ENCODE data around the gene GTPBP8.
A peak's percentile ranks its signal among the peaks of the same experiment; 100 is the strongest.

Gene GTPBP8

DNA sequence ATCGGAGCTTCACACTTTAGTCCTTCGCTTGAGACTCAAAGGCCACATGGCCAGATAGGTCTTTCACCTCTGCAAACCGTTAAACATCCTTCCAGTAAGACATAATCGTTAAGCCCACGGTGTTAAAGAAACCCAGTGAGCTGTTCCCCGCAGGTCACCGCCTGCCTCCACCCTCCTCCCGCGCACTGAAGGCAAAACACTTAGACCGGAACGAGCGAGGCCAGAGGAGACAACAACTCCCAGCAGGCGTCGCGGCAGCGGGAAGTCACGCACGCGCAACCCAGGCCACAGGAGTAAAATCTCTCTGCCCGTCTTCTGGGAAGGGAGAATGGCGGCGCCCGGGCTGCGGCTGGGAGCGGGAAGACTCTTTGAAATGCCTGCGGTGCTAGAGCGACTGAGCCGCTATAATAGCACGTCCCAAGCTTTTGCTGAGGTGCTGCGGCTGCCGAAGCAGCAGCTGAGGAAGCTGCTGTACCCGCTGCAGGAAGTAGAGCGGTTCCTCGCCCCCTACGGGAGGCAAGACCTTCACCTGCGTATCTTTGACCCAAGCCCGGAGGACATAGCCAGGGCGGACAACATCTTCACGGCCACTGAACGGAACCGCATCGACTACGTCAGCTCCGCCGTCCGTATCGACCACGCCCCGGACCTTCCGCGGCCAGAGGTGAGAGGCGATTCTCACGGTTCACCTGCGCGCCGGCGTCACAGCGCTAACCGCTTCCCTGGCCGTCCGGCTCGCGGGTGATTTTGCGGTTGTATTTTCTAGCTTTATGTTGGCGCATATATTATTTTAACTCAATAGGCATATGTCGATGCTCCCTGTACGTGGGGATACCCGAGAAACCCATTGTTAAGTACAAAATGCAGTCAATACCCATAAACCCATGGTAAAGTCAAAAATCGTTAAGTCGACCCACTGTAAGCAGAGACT, at the start of gene GTPBP8:
TSS of gene GTPBP8 (plus strand) at position 313 of the 931 bp plus-strand sequence. CDS start at position 329, 16 bp downstream.
- DNase-seq (ENCODE audit: low spot score): peak; percentile 93

DNA sequence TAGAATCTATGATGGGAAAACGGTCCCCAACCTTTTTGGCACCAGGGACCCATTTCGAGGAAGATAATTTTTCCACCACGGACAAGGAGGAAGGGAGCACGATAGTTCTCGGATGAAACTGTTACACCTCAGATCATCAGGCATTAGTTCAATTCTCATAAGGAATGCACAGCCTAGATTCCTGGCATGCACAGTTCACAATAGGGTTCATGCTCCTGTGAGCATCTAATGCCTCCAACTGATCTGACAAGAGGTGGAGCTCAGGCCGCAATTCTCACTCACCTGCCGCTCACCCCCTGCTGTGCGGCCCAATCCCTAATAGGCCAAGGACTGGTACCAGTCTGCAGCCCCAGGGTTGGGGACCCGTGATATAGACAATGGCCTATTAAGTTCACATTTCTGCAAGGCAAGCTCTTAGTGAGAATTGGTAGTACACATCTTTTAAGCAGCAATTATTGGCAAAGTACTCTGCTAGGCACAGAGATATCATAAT, 42.4 kb upstream of the GTPBP8 start:
- DNase-seq (ENCODE audit: low spot score): no peak

DNA sequence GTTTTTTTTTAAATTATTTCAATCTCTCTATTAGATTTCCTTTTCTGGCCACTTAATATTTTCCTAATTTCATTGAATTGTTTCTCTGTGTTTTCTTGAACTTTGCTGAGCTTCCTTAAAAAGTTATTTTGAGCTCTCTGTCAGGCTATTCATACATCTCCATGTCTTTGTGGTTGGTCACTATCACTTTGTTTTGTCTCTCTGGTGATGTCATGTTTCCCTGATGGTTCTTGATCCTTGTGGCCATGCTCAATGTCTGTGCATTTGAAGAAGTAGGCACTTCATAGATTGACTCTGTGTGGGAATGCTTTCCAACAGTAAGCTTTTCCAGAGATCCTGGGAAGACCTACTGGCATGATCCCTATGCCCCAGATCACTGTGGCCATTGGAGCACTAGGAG, 34.4 kb upstream of the GTPBP8 start:
- no peak for DNase-seq (ENCODE audit: low spot score)

DNA sequence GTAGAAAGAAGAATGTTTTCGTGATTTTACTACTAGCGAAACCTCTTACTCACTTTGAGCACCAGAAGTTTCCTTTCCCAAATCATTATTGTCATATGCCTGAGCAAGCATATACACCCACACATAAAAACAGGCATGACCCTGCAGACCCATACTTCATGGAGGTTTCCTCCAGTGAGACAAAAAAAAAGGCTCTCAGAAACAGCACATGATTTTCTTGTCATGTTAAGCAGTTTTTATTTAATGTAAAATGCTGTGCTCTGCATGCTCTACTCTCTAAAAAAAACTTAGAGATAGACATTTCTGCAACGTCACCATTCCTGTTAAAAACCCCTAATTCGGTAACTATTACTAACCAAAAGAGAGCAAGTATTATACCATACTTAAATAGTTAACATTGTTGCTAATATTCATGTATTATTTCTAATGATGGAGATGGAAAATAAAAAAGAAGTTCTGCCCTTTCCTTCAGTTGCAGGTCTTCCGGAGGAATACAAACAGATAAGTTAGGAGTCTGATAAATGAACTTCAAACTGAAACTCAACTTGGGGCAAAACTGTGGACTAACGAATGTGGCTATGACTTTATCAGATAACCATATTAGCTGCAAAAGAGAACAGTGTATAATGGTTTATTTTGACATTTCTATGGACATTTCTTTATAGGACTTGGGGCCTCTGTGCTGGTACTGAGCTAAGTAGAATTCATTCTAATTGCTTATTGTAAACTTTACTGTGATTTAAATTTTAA, 31.8 kb upstream of the GTPBP8 start:
- DNase-seq (ENCODE audit: low spot score): no peak

DNA sequence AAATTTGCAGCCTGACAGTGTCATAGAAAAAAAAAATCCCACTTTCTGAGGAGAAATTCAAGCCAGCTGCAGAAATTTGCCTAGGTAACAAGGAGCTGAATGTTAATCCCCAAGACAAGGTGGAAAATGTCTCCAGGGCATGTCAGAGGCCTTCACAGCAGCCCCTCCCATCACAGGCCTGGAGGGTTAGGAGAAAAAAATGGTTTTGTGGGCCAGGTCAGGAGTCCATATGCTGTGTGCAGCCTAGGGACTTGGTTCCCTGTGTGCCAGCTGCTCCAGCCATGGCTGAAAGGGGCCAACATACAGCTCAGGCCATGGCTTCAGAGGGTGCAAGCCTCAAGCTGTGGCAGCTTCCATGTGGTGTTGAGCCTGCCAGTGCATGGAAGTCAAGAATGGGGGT, 27.1 kb upstream of the GTPBP8 start:
- DNase-seq (ENCODE audit: low spot score): no peak

DNA sequence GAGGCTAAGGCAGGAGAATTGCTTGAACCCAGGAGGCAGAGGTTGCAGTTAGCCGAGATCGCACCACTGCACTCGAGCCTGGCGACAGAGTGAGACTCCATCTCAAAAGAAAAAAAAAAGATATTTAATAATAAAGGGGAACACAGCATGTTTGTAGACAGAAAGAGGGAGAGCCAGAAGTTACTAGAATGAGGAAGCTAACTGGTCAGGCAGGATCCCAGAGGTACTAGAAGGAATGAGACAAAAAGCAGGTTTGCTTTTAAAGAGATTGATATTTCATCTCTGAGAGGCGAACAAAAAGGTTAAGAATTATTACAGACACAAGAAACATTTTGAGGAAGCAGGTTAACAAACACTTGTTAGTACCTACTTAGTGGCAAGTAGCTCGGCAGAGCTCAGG, 25.1 kb upstream of the GTPBP8 start:
- no peak for DNase-seq (ENCODE audit: low spot score)

DNA sequence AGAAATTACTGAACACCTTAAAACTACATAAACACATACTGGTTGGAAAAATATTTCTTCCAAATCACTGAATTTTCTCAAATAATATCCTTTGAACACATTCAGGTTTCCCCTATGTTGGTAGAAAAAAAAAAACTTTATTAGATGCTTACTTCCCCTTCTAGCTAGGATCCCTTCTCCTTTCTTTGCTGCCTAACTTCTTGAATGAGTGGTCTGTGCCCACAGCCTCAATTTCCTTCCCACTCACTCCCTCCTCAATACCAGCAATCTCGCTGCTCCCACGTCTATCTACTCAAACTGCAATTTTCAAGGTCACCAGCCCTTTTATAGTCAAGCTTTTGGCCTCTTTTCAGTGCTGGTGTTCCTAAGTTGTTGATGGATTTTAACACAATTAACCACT, 24.2 kb upstream of the GTPBP8 start:
- no peak for DNase-seq (ENCODE audit: low spot score)

DNA sequence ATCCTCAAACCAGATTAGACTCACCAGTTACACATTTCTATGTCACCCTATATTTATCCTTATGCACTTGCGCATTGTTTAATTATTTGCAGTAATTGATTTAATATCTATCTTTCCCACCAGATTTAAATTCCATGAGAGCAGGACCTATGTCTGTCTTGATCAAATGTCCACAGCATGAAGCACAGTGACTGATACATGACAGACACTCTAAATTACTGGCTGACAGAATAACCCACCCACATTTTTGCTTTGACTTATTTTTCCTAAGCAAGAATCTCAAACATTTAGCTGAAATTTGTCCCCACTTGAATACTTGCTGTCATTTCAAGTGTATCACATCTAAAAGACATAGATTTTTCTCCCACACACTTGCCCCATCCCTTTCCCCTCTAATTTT, 23.4 kb upstream of the GTPBP8 start:
- no peak for DNase-seq (ENCODE audit: low spot score)

DNA sequence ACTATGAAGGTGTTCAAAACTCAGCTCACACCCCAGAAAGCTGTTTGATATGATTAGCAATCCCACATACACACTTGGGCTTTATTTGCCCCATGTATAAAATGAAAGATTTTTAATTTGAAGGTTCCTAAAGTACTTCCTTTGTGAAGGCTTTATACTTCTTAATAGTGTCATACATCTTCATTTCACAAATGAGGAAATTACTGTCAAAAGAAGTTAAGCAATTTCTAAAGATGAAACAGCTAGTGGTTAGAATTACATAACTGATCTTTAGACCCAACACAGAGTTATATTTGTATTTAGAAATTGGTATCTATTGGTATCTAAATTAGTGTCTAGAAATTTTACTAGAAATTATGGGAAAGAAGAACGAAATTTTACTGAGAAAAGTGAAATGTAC, 23.0 kb upstream of the GTPBP8 start:
- DNase-seq (ENCODE audit: low spot score): no peak

DNA sequence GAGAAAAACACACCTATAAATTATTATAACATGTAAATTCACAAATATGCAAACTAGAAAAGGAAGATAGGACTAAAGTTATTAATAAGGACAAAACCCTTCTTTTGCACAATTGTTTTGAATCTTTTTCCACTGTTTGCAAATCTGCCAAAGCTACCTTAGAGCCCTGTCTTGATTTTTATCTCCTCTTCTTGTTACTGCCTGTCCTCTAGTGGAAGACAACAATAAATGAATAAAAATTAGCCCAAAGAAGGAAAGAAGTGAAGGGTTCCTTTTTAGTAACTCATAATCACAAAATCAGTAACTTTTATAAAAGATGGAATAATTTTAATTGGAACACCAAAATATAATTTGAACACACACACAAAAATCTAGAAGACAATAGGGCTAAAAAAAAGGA, 18.6 kb upstream of the GTPBP8 start:
- DNase-seq (ENCODE audit: low spot score): no peak

DNA sequence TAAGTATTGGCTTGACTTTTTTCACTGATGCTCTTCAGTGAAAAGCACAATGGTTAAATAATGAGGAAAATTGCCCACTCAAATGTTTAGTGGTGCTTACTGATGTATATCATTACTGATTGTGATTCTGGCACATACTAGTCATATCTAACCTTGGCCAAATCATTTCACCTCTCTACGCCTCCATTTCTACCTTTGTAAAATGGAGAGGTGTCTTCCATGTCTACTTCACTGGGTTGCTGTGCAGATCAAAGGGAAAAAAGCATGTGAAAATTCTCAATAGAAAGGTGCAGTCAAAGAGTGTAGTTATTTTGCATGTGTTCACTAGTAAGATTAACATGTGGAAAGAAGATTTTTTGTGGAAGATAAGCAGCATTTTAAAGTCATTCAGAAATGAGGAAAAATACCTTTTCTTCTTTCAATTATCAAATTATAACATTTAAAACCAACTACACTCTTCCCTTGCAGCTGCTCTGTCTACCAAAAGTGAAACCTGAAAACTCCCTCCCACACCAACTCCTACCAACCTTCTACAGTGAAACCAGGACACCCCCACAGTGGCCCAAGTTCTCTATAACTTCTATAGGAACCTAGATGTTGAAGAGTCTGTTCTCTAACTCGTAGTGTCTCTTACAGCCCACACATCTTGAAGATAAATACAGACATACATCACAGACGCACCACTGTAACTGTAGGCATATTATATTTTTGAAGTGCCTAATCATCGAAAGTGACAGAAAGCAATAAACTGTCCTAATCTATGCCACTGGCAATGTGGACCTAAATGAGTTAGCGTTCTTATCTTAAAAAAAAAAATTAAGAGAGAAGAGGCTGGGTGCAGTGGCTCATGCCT, 17.2 kb upstream of the GTPBP8 start:
- DNase-seq (ENCODE audit: low spot score): no peak

DNA sequence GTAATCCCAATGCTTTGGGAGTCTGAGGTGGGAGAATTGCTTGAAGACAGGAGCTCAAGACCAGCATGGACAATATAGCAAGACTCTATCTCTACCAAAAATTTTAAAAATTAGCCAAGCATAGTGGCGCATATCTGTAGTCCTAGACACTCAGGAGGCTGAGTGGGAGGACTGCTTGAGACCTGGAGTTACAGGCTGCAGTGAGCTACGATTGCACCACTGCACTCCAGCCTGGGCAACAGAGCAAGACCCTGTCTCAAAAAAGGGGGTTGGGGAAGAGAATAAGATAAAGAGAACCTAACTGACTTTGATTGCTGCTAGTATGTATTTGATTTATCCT, 16.6 kb upstream of the GTPBP8 start:
- DNase-seq (ENCODE audit: low spot score): no peak

DNA sequence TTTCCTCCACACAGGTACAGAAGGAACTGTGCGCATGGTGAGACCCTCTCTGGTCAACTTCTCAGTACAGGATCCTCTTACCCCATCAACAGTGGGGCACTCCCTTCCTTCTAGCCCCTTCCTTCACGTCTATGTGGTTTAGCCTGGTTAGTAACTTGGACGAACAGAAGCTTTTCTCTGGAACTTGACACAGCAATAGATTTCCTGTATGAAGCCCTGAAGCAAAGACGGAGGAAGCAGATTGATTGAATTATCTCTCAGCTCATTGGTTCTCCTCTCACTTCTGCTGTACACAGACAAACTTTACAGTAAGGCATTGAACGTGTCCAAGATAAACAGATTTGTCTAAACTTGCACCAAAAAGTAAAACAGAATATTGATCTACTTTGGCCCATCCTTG, 15.9 kb upstream of the GTPBP8 start, which contains the start of gene CD200R1:
TSS of gene CD200R1 (minus strand) at position 210 of the 400 bp plus-strand sequence. CDS start 246 bp downstream, outside the sequence.
- DNase-seq (ENCODE audit: low spot score): no peak

DNA sequence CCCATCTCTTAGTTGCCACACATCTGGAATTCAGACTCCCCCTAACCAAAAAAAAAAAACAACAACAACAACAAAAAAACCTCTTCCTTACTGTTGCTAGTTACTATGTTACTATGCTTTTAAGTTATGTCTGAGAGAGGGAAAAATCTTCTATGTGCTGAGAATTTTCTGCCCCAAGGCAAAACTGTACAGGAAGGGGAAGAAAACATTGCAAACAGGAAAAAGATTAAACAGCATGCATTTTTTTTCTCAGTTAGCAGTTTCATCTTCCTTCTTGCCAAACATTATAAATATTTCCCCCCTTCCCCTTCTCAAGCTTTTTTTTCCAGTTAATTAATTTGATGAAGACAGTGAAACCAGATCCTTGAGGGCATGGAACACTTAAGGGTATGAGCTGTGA, 14.8 kb upstream of the GTPBP8 start:
- DNase-seq (ENCODE audit: low spot score): no peak

DNA sequence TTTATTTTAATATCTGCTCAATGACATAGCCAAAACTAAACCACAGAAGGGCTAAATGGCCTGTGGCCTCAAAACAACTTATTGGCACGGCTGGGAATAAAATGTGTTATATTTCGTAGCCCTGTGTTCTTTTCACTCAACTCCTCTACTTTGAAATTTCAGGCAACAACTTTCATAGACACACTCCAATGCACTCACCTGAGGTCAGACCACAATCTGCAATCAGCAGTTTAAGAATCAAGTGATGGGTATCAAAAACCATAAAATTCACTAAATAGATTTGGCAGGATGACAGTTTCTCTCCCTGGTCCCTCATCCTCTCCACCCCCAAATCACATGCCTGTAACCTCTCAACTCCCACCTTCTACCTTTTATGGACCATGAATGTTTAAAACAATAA, 13.8 kb upstream of the GTPBP8 start:
- DNase-seq (ENCODE audit: low spot score): no peak

DNA sequence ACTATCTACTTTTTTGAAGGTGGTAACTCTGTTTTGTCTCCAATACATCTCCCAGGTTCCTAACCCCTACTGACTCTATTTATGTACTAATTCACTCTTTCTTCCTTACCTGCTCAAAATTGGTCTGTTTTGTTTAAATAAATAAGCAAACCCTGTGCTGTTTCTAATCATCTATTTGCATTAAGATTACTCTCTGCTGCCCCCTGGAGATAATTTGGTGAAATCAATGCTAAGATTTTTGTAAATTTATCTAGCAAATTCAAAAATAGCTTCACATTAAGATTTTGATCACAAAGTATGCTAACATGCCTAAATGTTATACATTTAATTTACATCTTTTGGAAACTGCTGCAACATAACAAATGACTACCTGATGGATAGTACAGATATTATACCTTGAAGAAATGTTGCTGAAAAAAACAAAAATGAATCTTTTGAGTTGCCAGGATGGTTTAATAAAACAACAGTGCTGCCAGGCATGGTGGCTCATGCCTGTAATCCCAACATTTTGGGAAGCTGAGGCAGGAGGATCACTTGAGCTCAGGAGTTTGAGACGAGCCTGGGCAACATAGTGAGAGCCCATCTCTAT, 11.4 kb upstream of the GTPBP8 start:
- DNase-seq (ENCODE audit: low spot score): no peak

DNA sequence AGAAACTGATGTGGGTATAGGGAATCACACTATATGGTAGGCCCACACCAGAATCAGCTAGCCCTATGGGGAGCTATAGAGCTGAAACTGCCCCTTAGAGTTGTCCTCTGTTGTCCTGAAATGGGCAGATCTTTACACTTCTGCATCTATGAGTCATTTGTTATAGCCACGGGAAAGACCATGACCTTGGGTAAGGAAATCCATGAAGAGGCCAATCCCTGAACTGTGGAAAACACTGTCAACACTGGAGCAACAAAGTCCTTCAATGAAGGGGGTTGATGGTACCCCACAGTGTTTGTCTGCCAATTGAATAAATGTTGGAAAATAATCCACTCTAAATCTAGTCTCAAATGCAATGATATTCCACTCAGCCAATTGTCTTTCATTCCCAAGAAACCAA, 10.7 kb upstream of the GTPBP8 start:
- DNase-seq (ENCODE audit: low spot score): no peak

DNA sequence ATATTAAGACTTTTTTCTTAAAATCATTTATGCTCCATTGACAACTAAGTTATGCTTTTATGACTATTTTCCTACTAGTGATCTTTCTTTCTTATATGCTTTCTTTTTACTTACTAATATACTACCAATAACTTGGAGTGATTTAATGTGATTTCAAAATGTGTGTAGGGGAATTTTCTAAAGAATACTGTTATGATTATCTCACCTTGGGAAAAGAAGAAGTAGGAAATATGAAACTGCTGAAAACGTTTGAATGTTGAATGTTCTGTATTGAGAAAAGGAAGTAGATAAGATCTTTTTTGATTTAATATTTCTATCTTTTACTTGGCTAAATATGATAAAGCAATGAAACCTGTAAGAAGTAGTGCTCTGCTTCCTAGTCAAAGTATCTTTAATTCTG, 8.1 kb upstream of the GTPBP8 start:
- no peak for DNase-seq (ENCODE audit: low spot score)

DNA sequence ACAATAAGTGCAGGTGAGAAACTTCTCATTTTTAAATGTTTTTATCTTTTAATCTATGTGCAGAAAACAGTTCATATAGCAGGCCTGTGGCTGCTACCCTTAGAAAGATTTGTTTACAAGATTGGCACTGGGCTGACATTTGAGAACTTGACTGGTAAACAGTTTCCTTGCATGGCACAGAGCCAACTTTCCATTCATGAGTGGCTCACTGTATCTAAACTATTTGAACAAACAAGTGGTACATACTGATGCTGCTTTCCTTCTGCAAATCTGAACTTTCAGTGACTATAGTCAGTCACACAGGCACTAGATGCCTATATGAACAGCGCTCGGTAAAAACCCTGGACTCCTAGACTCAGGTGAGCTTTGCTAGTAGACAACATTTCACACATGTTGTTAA, 6.3 kb upstream of the GTPBP8 start:
- DNase-seq (ENCODE audit: low spot score): no peak

DNA sequence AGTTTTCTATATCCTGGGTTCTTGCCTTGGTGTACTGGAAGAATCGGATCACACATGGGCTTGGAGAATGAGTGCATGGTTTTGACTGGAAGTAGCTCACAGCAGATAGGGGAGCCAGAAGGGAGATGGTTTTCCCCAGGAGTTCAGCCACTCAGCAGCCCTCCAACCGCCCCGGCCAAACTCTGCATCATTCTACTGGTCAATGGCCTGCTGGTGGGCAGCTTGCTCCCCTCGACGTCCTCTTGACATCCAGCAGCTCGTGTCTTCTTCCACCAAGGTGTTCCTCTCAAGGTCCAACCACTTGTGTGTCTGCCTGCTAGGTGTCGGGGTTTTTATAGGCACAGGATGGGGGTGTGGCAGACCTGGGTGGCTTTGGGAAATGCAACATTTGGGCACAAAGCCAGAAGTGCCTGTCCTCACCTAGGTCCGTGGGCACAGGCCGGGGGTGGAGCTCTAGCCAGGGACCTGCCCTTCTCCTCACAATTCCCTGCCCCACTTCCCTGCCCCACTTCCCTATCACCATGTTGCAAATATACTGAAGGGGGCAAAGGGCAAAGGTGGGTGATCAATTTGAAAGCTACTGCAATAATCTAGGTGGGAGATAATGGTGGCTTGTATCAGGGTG, 3.0 kb upstream of the GTPBP8 start:
- no peak for DNase-seq (ENCODE audit: low spot score)

DNA sequence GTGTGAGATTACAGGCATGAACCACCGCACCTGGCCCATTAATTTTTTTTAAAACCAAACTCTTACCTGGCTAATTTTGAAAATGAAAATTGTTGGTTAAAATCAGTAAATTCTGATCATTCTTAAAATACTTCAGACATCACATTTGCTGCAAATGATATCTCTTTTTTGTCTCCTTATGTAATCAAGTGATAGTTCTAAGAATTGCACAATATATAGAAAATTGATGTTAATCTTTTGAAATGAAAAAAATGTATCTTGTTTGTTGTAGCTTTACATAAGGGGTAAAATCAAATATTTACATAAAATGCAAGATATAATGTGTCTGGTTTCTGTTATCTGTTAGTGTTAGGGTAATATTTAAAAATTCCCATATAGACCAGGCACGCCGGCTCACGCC, 5.0 kb downstream of the GTPBP8 start:
- no peak for DNase-seq (ENCODE audit: low spot score)

All from D341Med (cell line).